Limb (tissue), 2 donors: ENCODE data around the gene UBE3D.
"Not testable (repeated sequence)": the region's sequence is repeated elsewhere in the genome, so short reads cannot be mapped to it uniquely, and the experiment has no call there.

Experiments
- DNase-seq, 2 donors: peaks; one replicate each; pipeline ENCODE4 v3.0.0-alpha.2; 2016; ENCODE audit errors: extremely low spot score in 2 of 2

Gene UBE3D

GRCh38 chr6:82978362-82978945 is 87.2 kb downstream of the UBE3D start:
- no peak for DNase-seq

GRCh38 chr6:82976179-82976578 is 89.5 kb downstream of the UBE3D start:
- no peak for DNase-seq

GRCh38 chr6:82971877-82972460 is 93.7 kb downstream of the UBE3D start:
- DNase-seq, result no peak

- no peak for DNase-seq
These were observed 94.8 kb downstream of the UBE3D start for GRCh38 chr6:82970839-82971238.

GRCh38 chr6:82968708-82969107 is 96.9 kb downstream of the UBE3D start:
- DNase-seq, result no peak

GRCh38 chr6:82963191-82963925 is 102.3 kb downstream of the UBE3D start:
- DNase-seq, result no peak

GRCh38 chr6:82959385-82959941 is 106.2 kb downstream of the UBE3D start:
- DNase-seq, result no peak

- no peak for DNase-seq
These were observed 107.1 kb downstream of the UBE3D start for GRCh38 chr6:82958551-82958950.

GRCh38 chr6:82957868-82958245 is 107.8 kb downstream of the UBE3D start:
- DNase-seq, result no peak

- no peak for DNase-seq
These were observed 108.3 kb downstream of the UBE3D start for GRCh38 chr6:82957171-82957867.

- DNase-seq, result no peak
These were observed 109.8 kb downstream of the UBE3D start for GRCh38 chr6:82955841-82956240.

GRCh38 chr6:82954937-82955577 is 110.6 kb downstream of the UBE3D start:
- DNase-seq, result no peak

- no peak for DNase-seq
These were observed 111.3 kb downstream of the UBE3D start for GRCh38 chr6:82954356-82954755.

- DNase-seq, result no peak
These were observed 111.8 kb downstream of the UBE3D start for GRCh38 chr6:82953871-82954270.

- DNase-seq, result no peak
These were observed 113.7 kb downstream of the UBE3D start for GRCh38 chr6:82951935-82952334.

- DNase-seq, result no peak
These were observed 114.3 kb downstream of the UBE3D start for GRCh38 chr6:82951389-82951788.

GRCh38 chr6:82930915-82931314 is 134.7 kb downstream of the UBE3D start:
- not testable (repeated sequence) for DNase-seq

GRCh38 chr6:82924799-82925535 is 140.7 kb downstream of the UBE3D start:
- DNase-seq, result no peak

- DNase-seq, result no peak
These were observed 144.4 kb downstream of the UBE3D start for GRCh38 chr6:82921258-82921657.

GRCh38 chr6:82917346-82918064 is 148.1 kb downstream of the UBE3D start:
- no peak for DNase-seq
